Measurements from ENCODE around the gene KRTAP5-4. TPM values are rescaled to one million over a fixed set of nuclear protein-coding genes. Genes with fewer than 3 reads are reported as not detected.
"Not testable (repeated sequence)": the region's sequence is repeated elsewhere in the genome, so short reads cannot be mapped to it uniquely, and the experiment has no call there.

Gene KRTAP5-4
- total RNA-seq, 4 donors from 2014 or later, result not detected

GRCh38 chr11:1618231-1618630 is 3.7 kb downstream of the KRTAP5-4 start:
- no peaks in the 10 kb centered on the region for H3K27me3 ChIP-seq
- intact Hi-C loops (cut with DNase I; ENCODE audit: low total_unique reads), result no loop called here

GRCh38 chr11:1608363-1608762 is 13.6 kb downstream of the KRTAP5-4 start, which contains the start of gene KRTAP5-3:
Gene KRTAP5-3 (minus strand): TSS chr11:1608463. CDS start chr11:1608385, 78 bp downstream.
- H3K27ac ChIP-seq, result no peak within 1 kb of the TSS
- no peak within 1 kb of the TSS for H3K4me3 ChIP-seq
- no peak for TF ChIP-seq POLR2A (IDR thresholded peaks at IDR 0.05)
- no peak for TF ChIP-seq CTCF (IDR thresholded peaks at IDR 0.05)
- H3K4me1 ChIP-seq, result no peaks in the 10 kb centered on the region
- H3K9me3 ChIP-seq, result no peaks in the 10 kb centered on the region
- no peak for DNase-seq
- H3K36me3 ChIP-seq, result no peaks in the 10 kb centered on the region
- H3K27me3 ChIP-seq, result no peaks in the 10 kb centered on the region
- intact Hi-C loops (cut with DNase I; ENCODE audit: low total_unique reads), result no loop called here

More at GRCh38 chr11:1618231-1618630, 3.7 kb downstream of the KRTAP5-4 start:
- no peaks in the 10 kb centered on the region for H3K9me3 ChIP-seq
- no peak overlapping the region for H3K27ac ChIP-seq
- no peaks in the 10 kb centered on the region for H3K36me3 ChIP-seq
- no peak for DNase-seq
- no peak for TF ChIP-seq POLR2A (IDR thresholded peaks at IDR 0.05)
- no peak for TF ChIP-seq CTCF (IDR thresholded peaks at IDR 0.05)
- H3K4me1 ChIP-seq, result no peaks in the 10 kb centered on the region
- no peak overlapping the region for H3K4me3 ChIP-seq

- H3K4me3 ChIP-seq; intact Hi-C loops (cut with DNase I; ENCODE audit: low total_unique reads); DNase-seq; H3K9me3 ChIP-seq; H3K27ac ChIP-seq; H3K27me3 ChIP-seq; H3K36me3 ChIP-seq; H3K4me1 ChIP-seq: not testable (repeated sequence)
Observed at GRCh38 chr11:1607901-1608300, 14.0 kb downstream of the KRTAP5-4 start.

- H3K4me3 ChIP-seq; H3K27me3 ChIP-seq; H3K27ac ChIP-seq; intact Hi-C loops (cut with DNase I; ENCODE audit: low total_unique reads); H3K36me3 ChIP-seq; H3K9me3 ChIP-seq; DNase-seq; H3K4me1 ChIP-seq: not testable (repeated sequence)
Observed at GRCh38 chr11:1607156-1607845, 14.6 kb downstream of the KRTAP5-4 start.

GRCh38 chr11:1605923-1606322 is 16.0 kb downstream of the KRTAP5-4 start:
- H3K4me1 ChIP-seq; intact Hi-C loops (cut with DNase I; ENCODE audit: low total_unique reads); H3K9me3 ChIP-seq; H3K27me3 ChIP-seq; DNase-seq; H3K4me3 ChIP-seq; H3K27ac ChIP-seq; H3K36me3 ChIP-seq: not testable (repeated sequence)

GRCh38 chr11:1604711-1605110 is 17.2 kb downstream of the KRTAP5-4 start:
- H3K4me3 ChIP-seq, result no peak overlapping the region
- no peak for TF ChIP-seq POLR2A (IDR thresholded peaks at IDR 0.05)
- no peaks in the 10 kb centered on the region for H3K36me3 ChIP-seq
- intact Hi-C loops (cut with DNase I; ENCODE audit: low total_unique reads), result no loop called here
- no peak overlapping the region for H3K27ac ChIP-seq
- H3K9me3 ChIP-seq, result no peaks in the 10 kb centered on the region
- DNase-seq, result no peak
- no peaks in the 10 kb centered on the region for H3K4me1 ChIP-seq
- no peaks in the 10 kb centered on the region for H3K27me3 ChIP-seq

- H3K4me1 ChIP-seq, result no peaks in the 10 kb centered on the region
- no peaks in the 10 kb centered on the region for H3K36me3 ChIP-seq
- no peaks in the 10 kb centered on the region for H3K27me3 ChIP-seq
- no peak overlapping the region for H3K27ac ChIP-seq
- TF ChIP-seq CTCF (IDR thresholded peaks at IDR 0.05) (no peak), POLR2A (IDR thresholded peaks at IDR 0.05) (no peak)
- DNase-seq, result no peak
- H3K4me3 ChIP-seq, result no peak overlapping the region
- intact Hi-C loops (cut with DNase I; ENCODE audit: low total_unique reads), result no loop called here
- H3K9me3 ChIP-seq, result no peaks in the 10 kb centered on the region
Observed at GRCh38 chr11:1604181-1604580, 17.8 kb downstream of the KRTAP5-4 start.
